Epithelial cell of esophagus (primary cell): ENCODE data around the gene HNRNPK.
A peak's percentile ranks its signal among the peaks of the same experiment; 100 is the strongest.

Experiments used
- DNase-seq: peaks from one replicate; pipeline ENCODE4 v3.0.0; 2010; ENCODE audit warnings: low read depth
- H3K4me3 ChIP-seq: 2 replicates; pipeline ENCODE4 v1.5.1; 2011; ENCODE audit warnings: mild to moderate bottlenecking, low read length, control low read depth
- TF ChIP-seq, protein P1 (sequence below): IDR thresholded peaks from 2 replicates; pipeline ENCODE4 v1.5.1; 2011; ENCODE audit warnings: low read depth, mild to moderate bottlenecking, low read length, control low read depth, inconsistent platforms; ENCODE audit not compliant: insufficient read depth; ENCODE audit errors: missing control alignments

HNRNPK gene

DNA sequence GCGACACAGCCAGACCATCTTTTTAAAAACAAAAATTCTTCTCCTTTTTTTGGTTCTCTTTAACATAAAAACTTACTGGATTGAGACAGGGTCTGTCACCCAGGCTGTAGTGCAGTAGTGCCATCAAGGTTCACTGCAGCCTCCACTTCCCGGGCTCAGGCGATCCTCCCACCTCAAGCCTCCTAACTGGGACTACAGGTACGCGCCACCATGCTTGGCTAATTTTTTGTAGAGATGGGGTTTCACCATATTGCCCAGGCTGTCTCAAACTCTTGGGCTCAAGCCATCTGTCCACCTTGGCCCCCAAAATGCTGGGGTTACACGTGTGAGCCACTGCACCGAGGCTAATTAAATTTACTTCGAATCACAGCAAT, 13.8 kb downstream of the HNRNPK start:
- TF ChIP-seq, protein P1, sequence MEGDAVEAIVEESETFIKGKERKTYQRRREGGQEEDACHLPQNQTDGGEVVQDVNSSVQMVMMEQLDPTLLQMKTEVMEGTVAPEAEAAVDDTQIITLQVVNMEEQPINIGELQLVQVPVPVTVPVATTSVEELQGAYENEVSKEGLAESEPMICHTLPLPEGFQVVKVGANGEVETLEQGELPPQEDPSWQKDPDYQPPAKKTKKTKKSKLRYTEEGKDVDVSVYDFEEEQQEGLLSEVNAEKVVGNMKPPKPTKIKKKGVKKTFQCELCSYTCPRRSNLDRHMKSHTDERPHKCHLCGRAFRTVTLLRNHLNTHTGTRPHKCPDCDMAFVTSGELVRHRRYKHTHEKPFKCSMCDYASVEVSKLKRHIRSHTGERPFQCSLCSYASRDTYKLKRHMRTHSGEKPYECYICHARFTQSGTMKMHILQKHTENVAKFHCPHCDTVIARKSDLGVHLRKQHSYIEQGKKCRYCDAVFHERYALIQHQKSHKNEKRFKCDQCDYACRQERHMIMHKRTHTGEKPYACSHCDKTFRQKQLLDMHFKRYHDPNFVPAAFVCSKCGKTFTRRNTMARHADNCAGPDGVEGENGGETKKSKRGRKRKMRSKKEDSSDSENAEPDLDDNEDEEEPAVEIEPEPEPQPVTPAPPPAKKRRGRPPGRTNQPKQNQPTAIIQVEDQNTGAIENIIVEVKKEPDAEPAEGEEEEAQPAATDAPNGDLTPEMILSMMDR: no peak
- DNase-seq: no peak
- no peak overlapping the region for H3K4me3 ChIP-seq

GRCh38 chr9:83965350-83966208, 14.4 kb downstream of the HNRNPK start:
- no peak for DNase-seq
- TF ChIP-seq, protein P1: no peak

GRCh38 chr9:83964973-83965349, 15.1 kb downstream of the HNRNPK start:
- DNase-seq: no peak
- TF ChIP-seq, protein P1: no peak
- H3K4me3 ChIP-seq: no peak overlapping the region

More at GRCh38 chr9:83965350-83966208, 14.4 kb downstream of the HNRNPK start:
- H3K4me3 ChIP-seq: no peak overlapping the region

DNA sequence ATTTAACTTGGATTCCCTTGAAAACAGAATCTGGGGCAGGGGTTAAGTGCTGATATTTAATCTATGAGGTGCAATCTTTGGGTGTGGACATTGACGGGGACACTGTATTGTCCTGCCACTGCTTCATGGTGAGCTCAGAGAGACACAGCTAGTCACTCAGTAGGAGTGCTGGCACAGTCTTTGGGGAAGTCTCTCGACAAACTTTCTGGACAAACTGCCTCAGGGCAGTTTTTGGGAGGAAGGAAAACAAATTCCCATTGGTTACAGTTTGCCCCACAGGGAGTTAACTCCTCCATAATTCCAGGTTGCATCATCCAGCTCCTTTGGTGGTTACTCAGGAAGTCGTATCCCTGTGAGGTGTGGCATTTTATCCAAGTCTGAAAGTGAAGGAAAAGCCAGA, 17.9 kb downstream of the HNRNPK start:
- TF ChIP-seq, protein P1: no peak
- H3K4me3 ChIP-seq: no peak overlapping the region
- DNase-seq: peak; percentile 81

DNA sequence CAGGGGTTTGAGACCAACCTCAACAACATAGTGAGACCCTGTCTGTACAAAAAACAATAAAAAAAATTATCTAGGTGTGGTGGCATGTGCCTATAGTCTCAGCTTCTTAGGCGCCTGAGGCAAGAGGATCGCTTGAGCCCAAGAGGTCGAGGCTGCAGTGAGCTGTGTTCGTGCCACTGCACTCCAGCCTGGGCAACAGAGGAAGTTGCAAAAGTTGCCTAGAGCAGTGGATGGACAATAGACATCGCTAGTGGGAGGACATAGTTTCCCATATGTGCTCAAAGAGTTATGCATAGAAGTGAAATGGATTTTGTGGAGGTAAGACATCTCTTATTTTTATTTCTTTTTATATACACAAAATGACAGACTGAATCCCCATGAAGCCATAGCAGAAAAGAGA, 19.0 kb downstream of the HNRNPK start:
- no peak overlapping the region for H3K4me3 ChIP-seq
- TF ChIP-seq, protein P1: no peak
- DNase-seq: no peak

DNA sequence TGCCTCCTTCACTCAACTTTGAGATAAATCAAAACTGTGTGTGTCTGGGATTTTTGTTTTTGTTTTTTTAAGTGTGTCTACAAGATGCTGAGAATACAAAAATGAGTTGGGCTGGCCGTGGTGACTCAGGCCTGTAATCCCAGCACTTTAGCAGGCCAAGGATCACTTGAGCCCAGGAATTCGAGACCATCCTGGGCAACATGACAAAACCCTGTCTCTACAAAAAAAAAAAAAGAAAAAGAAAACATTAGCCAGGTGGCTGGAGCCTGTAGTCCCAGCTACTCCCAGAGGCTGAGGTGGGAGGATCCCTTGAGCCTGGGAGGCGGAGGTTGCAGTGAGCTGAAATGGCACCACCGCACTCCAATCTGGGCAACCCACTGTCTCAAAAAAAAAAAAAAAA, 21.0 kb downstream of the HNRNPK start:
- TF ChIP-seq, protein P1: no peak
- no peak overlapping the region for H3K4me3 ChIP-seq
- peak; percentile 42 for DNase-seq

DNA sequence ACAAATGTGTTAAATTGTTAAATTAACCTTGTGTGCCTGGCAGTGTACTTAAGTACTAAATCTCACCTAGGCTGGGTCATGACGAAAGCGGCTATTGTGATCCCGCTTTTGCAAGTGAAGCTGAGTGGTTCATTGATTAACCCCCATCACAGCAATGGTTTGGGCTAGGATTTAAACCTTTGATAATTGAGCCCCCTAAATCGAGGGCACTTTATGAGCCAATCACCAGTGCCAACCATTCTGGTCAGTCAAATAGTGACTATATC, 22.8 kb downstream of the HNRNPK start:
- no peak for DNase-seq
- H3K4me3 ChIP-seq: peak overlapping the region; percentile 61
- TF ChIP-seq, protein P1: no peak
